GM18499 (cell line): ENCODE measurements around the gene CAB39L.
"Not testable (repeated sequence)": the region's sequence is repeated elsewhere in the genome, so short reads cannot be mapped to it uniquely, and the experiment has no call there.

Source experiments
- ATAC-seq: cut with Tn5 transposase; IDR thresholded peaks from one replicate; pipeline ENCODE4 v1.9.1; 2021; ENCODE audit warnings: moderate number of reproducible peaks; ENCODE audit not compliant: insufficient read depth, unreplicated experiment

The CAB39L gene

DNA sequence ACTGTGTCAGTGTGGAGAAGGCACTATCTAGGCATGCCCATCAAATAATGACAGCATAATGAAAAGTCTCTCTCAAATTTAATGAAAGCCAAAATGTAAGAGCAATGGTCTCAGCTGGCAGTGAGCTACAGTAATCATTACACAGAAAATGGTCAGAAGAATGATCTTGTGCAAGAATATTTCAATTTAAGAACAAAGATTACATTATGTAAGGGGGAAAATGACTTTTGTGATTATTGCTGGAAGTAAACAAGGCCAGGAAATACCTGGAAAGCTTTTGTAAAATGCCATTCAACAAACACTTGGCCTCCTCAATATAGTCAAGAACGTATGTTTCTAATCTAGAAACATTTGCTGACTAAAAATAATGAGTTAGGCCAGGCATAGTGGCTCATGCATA is 89.1 kb downstream of the CAB39L start:
- no peak for ATAC-seq

DNA sequence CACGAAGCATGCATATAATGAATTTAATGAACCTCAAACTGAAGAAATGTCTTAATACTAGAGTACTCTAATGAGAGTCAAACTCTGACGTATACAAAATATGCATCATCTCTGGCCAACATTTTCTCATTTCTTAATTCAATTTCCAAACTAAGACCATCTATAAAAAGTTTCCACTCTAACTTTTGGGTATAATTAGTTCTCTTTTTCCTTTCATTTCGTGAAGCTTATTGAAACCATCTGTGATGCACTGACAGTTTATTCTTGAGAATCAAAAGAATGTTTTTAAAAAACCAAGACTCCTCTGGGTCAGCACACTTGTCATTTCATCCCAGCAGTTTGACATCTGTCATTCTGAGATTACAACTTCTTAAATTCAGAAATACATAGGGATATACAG is 90.0 kb downstream of the CAB39L start:
- ATAC-seq = no peak

DNA sequence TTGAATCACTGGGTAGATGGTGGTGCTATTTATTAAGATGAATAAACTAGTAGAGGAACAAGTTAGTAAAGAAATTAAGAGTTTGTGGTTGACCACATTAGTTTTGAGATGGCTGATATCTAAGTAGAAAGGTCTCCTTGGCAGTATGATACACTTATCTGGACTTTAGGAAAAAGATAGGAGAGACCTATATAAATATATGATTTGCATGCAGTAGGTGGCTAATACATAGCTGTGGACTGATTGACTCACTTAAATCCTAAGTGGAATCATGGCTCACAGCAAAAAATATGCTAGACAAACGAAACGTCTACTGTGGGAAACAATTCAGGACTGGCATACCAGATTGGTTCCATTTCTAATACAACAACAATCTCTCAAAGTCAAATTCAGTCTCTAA is 92.0 kb downstream of the CAB39L start:
- no peak for ATAC-seq

DNA sequence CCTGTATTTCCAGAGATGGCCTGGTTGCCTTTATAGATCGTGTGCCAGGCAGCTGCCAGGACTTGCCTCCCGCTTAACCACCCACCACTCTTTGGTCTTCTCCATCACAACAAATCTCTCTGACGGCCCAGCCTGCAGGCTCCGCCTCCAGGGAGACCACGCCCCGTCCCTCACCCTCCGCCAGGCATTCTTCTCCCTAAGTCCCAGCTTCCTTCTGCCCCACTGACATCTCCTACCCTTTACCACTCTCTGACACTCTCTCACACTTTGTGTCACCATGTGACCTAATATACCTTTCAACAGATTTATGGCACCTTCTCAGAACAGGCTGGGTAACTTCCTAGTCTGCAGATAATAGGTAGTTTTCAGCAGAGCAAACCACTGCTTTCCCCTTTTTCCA is 95.1 kb downstream of the CAB39L start:
- no peak for ATAC-seq

DNA sequence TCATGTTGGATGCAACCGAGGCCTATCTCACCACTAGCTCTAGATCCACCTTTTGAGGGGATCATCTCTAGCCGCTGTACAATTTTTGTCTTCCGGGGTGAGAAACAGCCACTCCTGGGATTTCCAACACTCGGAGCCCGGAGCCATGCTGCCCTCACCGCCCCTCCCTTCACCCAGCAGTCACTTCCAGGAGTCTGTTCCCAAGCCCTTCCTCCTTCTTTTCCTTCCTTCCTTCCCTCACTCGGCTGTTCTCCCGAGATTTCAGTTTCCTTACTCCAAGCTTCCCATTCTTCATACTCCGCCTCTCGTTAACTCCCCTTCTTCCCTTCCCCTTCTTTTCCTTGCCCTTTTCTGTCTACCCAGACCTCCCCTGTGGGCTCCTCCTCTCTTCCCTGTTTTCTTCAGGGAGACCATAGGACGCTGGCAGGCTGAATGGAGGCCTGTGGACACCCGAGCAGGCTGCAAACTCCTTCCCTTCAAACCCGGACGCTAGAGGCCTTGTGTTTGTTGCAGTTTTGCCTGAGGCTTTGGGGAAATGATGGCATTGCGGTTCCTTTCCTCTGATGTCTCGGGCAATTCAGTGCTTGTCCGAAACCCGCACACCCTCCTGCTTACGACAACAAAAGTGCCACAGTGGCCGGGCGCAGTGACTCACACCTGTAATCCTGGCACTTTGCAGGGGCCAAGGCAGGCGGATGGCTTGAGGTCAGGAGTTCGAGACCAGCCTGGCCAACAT is 96.0 kb downstream of the CAB39L start:
- no peak for ATAC-seq

DNA sequence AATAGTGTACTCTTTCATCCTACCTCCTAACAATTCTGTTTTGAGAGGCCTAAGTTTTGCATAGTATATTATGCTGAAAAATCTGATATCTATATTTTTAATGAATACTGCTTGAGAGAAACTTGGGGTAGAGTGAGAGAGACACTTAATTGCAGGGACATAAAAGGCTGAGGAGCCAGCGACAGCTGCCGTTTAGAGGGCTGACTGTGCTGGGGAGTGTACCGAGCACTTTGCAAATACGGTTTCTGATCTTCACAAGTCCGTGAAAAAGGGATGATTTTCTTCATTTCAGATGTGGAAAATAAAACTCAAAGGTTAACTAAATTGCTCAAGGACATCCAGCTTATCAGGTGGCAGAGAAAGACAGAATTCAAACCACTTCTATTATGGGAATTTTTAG is 97.4 kb downstream of the CAB39L start:
- no peak for ATAC-seq

DNA sequence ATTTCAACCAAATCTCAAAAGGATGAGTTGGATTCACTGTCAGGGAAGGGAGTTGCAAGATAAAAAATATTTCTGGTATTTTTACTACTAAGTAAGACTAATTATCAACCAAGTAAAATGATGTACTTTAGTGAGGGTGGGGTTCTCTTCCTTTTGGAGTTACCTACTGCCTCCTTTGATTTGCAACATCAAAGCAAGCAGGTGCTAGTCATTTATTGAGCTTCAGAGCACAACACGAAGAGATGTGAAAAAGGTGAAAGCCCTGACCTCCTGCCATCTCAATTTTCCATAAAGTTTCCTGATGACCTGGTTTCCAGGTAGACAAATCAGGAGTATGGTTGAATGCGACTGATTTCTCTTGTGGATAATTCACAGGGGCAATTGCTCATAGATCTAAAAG is 100.1 kb downstream of the CAB39L start:
- ATAC-seq = no peak

DNA sequence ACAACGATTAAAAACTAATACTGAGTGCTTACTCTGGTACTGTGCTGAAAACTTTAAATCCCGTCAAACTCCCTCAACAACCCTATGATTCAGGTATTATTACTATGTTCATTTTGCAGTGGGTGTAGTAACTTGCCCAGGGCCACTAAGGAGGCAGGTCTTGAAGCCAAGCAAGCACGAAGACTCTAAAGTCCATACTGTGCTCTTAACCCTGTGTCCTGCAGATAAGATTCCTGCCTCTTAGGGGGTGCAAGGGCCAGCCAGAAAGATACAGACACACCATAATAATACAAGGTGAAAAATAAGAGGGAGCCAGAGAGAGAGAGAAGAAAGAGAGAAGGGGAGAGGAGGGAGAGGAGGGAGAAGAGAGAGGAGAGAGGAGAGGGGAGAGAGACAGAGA is 100.6 kb downstream of the CAB39L start:
- no peak for ATAC-seq

DNA sequence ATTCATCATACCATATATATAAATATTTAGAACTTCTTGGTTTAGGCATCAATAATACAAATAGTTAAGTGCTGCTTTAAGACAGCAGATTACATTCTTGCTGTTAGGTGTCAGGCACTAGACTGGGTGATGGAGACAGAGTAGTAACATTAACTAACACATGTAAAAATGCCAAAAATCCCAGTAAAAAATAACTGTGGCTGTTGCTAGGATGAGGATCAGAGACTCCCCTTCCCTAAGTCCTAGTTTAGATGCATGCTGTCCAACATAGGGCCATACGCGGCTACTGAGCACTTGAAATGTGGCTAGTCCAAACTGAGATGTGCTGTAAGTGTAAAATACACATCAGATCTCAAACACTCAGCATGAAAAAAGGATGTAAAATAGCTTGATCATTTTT is 101.4 kb downstream of the CAB39L start:
- no peak for ATAC-seq

DNA sequence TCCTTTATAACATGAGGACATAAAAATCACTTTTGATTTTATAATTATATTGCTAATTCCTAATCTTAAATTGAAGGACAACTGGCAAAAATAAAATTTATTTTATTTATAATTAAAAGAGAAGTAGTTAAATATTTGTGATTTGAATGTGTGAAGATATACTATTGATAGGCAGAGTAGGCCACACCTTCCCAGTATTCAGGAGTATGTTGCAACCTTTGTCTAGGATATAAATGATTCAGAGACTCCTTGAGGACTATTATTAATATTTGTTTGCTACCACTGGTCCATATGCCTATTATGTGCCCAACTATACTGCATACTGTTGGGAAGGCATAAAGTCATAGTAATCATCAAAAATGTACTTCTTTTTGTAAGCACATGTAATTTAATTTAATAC is 101.9 kb downstream of the CAB39L start:
- ATAC-seq = no peak

DNA sequence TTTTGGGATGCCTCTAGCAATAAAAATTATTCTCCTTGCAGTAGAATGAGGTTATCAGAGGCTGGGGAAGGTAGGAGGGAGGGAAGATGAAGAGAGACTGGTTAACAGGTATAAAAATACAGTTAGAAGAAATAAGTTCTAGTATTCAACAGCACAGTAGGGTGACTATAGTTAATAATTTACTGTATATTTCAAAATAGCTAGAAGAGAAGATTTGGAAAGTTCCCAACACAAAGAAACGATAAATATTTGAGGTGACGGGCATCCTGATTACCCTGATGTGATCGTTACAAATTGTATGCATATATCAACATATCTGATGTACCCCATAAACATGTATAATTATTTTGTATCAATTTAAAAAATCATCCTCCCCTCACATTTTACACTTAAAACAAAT is 102.3 kb downstream of the CAB39L start:
- no peak for ATAC-seq

DNA sequence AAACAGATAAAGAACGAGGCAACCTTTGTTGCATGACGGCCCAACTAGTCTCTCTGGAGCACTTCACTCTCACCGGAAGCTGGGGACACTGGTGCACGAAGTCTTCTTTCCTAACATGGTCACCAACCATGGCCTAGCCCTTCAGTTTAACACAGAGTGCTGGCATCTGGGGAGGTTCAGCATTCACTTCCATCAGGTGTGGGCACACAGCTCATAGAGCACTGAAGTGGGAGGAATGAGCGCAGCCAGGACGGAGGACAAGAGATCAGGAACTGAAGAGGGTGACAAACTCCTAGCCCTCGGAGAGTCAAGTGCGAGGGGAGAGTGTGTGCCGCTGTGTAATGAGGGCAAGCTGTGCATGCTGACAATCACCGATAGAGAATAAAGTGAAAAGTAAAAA is 103.7 kb downstream of the CAB39L start:
- ATAC-seq = no peak

DNA sequence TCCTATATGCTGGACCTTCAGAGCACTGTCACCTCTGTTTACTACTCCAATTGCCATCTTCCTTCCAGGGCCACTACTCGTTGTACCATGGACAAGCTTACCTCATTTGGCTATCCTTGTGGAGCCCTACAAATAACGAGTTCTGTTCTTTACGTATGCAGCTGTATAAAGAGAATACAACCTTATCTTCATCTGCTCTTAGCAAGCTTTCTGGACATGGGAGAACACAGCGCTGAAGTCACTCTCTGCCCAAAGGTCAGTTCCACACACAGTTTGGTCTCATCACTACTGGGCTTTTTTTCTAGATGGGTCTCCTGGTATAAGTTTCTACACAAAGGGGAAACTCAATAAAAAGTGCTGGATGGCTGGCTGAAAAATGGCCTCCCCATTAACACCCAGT is 107.2 kb downstream of the CAB39L start:
- no peak for ATAC-seq

DNA sequence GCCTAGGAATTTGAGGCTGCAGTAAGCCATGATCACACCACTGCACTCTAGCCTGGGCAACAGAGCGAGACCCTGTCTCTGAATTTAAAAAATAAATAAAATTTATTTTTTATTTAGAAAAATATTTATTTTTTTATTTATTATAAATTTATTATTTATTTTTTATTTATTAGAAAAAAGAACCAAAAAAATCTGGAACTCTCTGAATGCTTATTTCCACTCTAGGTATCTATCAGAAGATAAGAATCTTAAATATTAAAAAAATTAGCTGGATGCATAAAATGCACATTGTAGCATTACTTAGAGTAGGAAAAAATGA is 113.4 kb downstream of the CAB39L start:
- no peak for ATAC-seq

DNA sequence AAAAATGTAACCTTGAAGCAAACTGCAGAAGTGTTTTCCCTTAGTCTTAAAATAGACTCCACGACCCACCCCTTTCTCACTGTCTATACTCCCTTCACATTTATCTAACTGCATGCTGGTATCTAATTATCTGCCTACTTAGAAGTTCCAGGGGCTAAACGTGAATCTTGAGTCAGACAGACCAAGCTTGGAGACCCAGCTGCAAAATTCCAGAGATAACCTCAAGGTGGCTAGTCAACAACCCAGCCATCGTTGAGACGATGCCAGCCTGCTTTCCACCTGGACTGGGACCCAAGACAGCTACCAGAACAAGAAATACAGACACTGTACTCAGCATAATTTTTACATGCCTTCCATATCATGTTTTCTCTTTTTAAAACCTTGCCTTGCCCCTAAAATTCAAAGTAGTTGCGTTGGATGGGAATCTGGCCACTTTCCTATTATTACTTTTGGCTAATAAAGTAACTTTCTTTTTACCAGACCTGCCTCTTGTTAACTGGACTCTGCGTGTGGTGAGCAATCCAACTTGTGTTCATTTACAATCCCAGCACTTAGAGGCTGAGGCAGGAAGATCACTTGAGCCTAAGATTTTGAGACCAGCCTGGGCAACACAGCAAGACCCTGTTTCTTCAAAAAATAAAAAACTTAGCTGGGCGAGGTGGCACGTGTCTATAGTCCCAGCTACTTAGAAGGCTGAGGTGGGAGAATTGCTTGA is 113.9 kb downstream of the CAB39L start:
- no peak for ATAC-seq

DNA sequence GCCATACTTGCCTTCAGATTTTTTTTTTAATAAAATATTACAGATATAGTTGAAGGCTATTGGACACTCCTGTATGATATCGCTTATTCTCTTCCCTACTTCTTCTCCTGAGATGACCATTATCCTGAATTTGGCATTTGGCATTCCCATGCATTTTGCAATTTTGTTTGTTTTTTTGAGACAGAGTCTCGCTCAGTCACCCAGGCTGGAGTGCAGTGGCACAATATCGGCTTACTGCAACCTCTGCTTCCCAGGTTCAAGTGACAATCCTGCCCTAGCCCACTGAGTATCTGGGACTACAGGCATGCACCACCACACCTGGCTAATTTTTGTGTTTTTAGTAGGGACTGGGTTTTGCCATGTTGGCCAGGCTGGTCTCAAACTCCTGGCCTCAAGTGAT is 116.7 kb downstream of the CAB39L start:
- ATAC-seq = not testable (repeated sequence)

DNA sequence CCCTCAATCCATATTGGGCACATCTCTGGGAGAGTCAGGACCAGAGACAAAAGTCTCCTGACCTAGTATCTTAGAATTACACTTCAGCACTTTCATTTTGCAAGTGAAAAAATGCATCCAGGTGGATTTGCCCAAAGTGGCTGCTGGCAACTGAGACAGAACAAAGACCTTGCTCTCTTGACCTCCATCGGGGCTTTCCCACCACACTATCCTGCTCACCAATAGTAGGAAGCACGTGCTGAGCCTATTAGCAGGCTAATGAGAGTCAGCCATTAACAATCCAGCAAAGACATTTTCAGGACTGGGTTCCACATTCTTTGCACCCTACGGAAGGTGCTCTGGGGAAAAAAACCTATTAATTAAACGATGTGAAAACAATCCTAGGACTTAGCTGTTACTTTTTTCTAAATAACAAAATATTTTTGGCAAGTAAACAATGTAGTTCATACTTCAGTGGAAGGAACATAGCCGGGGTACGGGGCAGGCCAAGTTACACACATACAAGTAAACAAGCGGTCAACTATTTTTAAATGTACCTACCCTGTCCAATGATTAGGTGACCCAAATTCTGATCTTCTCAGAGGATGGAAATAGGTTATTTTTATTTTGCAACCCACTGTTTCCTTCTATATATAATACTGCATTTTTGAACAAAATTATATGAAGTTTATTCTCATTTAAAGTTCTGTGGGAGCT is 117.5 kb downstream of the CAB39L start:
- ATAC-seq = no peak

DNA sequence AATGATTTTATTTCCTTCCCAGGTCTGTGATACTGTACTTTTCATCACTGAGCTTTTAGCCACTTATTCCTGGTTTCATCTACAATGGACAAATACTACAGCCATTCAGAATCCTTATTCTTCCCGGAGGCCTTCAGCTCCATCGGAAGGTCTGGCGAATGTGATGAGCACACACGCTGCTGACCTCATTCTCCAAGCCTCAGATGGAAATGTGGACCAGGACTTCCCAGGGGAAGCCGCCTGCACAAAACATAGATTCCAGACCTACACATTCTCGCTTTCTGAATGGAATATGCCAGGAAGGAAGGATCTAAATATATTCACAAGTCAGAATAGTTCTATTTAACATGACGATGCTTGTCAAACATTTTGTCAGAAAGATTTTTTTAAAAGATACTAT is 120.5 kb downstream of the CAB39L start:
- no peak for ATAC-seq

DNA sequence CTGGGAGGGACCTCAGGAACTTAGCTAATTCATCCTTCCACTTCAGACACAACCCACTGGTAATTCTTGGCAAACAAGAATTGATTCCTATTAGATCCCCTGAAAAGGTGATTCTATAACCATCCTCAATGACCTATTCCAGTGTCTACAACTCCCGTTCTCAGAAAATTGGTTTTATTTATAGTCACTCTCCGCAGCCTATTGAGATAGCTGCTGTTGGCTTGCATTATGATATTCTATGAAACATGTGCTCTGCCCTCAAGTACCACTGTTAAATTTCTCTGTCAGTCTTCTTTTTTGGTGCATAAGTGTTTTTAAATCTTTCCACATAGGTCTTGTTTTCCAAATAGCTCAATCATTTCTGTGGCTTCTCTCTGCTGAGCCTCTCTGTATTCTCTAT is 121.2 kb downstream of the CAB39L start:
- no peak for ATAC-seq

DNA sequence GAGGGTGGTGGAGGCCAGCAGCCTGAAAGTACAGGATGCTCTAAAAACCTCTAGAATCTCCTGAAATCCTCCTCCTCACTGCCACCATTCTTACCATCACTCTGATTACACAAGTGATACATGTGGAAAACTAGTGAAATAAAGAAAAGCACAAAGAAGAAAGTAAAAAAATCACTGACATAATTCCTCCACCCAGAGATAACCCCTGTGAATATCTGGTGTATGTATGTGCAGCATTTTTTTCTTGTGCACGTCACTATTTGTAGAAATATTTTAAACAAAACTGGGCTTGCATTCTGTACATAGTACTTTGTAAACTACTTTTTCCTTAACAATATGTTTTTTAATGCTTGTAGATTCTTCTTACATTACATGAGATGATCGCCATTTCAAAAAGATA is 122.9 kb downstream of the CAB39L start:
- no peak for ATAC-seq

DNA sequence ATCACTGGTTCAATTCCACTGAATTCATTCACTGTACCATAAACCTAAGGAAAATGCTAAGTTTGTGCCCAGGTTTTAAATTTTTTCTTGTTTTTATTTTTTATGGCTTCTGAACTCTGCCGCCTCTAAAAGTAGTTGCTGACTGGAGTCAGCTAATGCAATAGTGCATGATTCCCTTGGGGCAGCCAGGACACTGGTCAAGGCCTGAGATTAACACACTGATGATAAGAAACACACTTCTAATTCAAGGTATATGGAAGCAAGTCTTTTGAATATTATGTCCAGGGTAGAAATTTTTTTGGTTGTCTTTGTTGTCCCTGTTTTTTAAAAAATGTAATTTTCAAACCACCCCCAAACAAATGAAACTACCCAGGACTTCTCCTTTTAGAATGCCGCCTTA is 123.9 kb downstream of the CAB39L start:
- ATAC-seq = no peak

DNA sequence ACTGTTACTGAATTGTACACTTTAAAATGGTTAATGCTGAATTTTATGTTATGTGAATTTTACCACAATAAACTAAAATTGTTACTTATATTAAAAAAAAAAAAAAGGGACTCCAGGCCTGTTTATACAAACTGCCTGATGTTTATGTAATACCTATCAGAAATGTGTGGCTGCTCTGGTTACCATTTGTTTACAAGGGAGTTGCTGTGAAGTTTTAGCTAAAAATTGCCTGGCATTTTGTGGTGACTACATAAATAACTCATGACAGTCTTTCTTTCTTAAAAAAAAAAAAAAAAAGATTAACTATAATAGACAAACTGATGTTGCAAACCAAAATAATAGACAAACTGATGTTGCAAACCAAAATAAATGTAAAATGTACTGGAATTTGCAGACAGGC is 124.3 kb downstream of the CAB39L start:
- no peak for ATAC-seq
